ENCODE results near the gene RNF111.

GRCh38 chr15:58981808-58982475, 5.5 kb upstream of the RNF111 start:
- no peak for TF ChIP-seq CREM (CRISPR knock-in tag; IDR thresholded peaks at IDR 0.05)
- no peak for TF ChIP-seq RELA (CRISPR knock-in tag; IDR thresholded peaks at IDR 0.05; ENCODE audit: borderline replicate concordance)
- no peak for TF ChIP-seq HMGXB4 (CRISPR knock-in tag; IDR thresholded peaks at IDR 0.05)
- TF ChIP-seq, protein P1, sequence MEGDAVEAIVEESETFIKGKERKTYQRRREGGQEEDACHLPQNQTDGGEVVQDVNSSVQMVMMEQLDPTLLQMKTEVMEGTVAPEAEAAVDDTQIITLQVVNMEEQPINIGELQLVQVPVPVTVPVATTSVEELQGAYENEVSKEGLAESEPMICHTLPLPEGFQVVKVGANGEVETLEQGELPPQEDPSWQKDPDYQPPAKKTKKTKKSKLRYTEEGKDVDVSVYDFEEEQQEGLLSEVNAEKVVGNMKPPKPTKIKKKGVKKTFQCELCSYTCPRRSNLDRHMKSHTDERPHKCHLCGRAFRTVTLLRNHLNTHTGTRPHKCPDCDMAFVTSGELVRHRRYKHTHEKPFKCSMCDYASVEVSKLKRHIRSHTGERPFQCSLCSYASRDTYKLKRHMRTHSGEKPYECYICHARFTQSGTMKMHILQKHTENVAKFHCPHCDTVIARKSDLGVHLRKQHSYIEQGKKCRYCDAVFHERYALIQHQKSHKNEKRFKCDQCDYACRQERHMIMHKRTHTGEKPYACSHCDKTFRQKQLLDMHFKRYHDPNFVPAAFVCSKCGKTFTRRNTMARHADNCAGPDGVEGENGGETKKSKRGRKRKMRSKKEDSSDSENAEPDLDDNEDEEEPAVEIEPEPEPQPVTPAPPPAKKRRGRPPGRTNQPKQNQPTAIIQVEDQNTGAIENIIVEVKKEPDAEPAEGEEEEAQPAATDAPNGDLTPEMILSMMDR (IDR thresholded peaks at IDR 0.05) = no peak

All from WTC11 (cell line).